GM20000 (cell line): ENCODE measurements around the gene CLDND2.
"Not testable (repeated sequence)": the region's sequence is repeated elsewhere in the genome, so short reads cannot be mapped to it uniquely, and the experiment has no call there.

Source experiments
- DNase-seq: peaks from one replicate; pipeline ENCODE4 v3.0.0; 2012; ENCODE audit warnings: low spot score
- TF ChIP-seq, protein P1 (sequence below): IDR thresholded peaks from 2 replicates; pipeline ENCODE4 v1.5.1; 2012; ENCODE audit warnings: mild to moderate bottlenecking, control low read depth; ENCODE audit errors: extremely low read depth, missing control alignments

The CLDND2 gene, protein sequence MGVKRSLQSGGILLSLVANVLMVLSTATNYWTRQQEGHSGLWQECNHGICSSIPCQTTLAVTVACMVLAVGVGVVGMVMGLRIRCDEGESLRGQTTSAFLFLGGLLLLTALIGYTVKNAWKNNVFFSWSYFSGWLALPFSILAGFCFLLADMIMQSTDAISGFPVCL

GRCh38 chr19:51368366-51369282 lies at the start of gene CLDND2:
CLDND2 (minus strand) TSS chr19:51369003; CDS start chr19:51368577, 426 bp downstream.
- DNase-seq: no peak
- TF ChIP-seq, protein P1, sequence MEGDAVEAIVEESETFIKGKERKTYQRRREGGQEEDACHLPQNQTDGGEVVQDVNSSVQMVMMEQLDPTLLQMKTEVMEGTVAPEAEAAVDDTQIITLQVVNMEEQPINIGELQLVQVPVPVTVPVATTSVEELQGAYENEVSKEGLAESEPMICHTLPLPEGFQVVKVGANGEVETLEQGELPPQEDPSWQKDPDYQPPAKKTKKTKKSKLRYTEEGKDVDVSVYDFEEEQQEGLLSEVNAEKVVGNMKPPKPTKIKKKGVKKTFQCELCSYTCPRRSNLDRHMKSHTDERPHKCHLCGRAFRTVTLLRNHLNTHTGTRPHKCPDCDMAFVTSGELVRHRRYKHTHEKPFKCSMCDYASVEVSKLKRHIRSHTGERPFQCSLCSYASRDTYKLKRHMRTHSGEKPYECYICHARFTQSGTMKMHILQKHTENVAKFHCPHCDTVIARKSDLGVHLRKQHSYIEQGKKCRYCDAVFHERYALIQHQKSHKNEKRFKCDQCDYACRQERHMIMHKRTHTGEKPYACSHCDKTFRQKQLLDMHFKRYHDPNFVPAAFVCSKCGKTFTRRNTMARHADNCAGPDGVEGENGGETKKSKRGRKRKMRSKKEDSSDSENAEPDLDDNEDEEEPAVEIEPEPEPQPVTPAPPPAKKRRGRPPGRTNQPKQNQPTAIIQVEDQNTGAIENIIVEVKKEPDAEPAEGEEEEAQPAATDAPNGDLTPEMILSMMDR: no peak

DNA sequence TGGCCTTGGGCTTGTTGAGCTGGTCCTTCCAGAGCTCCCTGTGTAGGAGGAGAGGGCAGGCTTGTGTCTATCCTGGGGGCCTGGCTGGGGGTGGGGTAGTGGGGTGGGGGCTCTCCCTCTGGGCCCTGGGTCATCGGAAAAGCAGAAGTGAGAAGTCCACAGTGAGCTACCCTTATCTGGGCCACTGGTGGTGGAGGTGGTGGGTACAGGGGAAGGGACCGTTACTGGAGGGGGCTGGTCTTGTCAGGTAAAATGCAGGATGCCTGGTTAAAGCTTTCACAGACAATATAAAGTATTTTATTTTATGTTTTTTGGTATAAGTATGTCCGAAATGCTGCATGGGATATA lies 49.0 kb upstream of the CLDND2 start:
- TF ChIP-seq, protein P1: no peak
- DNase-seq: peak; percentile 57

DNA sequence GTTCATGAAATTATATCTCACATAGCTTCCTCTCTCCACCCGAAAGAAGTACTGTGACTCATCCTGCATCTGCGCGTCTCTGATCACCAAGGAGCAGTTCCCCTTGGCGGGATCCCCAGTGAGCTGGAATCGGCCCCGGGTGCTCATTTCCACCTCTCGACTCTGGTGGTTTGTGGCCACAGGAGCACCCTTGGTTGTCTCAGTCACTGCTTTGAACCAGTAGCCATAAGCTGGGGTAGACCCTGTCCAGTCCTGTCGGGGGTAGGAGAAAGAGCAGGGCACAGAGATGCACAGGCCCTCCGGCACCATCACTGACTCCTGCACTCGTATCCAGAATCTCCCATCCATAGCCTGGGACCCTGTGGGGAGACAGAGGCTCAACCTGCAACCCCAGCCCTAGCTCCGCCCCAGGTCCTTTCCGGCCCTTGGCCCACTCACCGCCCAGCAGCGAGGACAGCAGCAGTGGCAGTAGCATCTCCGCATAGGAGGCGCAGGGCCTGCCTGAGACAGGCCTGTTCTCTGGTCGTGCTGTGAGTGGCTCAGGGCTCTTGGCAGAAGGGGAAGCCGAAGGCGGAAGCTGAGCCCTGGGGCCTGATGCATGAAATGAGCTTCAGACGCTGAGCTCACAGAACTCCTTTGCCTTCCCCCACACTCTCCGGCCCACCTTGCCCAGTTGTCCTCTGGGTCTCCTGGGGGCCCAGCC lies 48.5 kb upstream of the CLDND2 start, which contains the start of gene SIGLEC10:
TSS of gene SIGLEC10 (minus strand) at position 536 of the 703 bp plus-strand sequence. CDS start at position 475, 61 bp downstream.
- peak; percentile 81 for DNase-seq
- TF ChIP-seq, protein P1: no peak

DNA sequence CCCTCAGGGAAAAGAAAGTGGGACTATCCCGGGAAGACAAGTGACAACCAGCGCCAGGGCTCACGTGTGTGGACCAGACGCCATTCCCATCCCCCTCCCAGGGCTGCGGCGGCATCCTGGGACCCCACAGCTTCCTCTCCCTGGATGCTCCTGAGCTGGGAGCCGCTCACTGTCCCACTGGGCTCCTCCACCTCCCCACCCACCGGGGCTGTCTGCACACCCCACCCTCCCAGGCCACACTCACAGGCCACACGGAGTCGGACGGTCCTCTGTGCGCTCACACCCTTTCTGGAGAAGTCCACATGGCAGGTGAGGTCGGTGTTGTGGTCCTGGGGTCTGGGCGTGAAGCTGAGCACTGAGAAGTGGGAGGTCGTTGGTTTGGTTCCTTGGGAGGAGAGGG lies 47.6 kb upstream of the CLDND2 start:
- not testable (repeated sequence) for DNase-seq

GRCh38 chr19:51415187-51415586 lies 46.4 kb upstream of the CLDND2 start:
- TF ChIP-seq, protein P1: no peak
- no peak for DNase-seq

DNA sequence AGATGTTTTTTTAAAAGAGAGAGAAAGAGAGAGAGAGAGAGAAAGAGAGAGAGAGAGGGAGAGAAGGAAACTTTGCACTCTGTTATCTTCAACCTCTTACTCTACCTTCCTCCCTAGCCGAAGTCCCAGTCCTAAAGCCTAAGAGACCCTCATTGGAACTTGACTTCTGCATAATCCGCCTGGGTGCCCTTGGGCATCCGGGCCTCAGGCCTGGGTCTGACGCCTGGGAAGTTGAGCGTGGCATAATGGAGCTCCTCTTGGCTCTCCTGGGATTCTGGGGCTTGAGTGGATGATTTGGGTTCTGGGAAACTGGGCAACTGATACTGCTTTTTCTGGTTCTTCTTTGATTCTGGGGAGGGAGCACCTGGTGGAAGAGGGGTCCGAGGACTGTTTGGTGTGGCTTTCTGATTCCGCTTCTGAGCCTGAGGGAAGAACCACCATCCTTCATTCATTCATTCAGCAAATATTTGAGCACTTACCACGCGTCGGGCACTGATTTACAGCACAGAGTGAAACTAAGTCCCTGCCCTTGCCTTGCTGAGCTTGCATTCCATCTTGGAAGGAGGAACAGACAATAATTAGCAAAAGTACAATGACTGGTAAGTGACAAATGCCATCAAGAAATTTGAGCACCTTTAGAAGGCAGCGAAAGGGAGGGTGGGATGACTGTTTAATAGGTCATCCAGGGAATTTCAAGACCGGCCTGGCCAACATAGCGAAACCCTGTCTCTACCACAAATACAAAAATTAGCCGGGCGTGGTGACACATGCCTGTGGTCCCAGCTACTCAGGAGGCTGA lies 42.3 kb upstream of the CLDND2 start:
- TF ChIP-seq, protein P1: no peak
- DNase-seq: no peak

- DNase-seq: no peak
These were observed 38.8 kb upstream of the CLDND2 start for GRCh38 chr19:51407511-51408131.

More at GRCh38 chr19:51407511-51408131, 38.8 kb upstream of the CLDND2 start:
- TF ChIP-seq, protein P1: peak; percentile 55
